ENCODE measurements around the gene HES4.

DNA sequence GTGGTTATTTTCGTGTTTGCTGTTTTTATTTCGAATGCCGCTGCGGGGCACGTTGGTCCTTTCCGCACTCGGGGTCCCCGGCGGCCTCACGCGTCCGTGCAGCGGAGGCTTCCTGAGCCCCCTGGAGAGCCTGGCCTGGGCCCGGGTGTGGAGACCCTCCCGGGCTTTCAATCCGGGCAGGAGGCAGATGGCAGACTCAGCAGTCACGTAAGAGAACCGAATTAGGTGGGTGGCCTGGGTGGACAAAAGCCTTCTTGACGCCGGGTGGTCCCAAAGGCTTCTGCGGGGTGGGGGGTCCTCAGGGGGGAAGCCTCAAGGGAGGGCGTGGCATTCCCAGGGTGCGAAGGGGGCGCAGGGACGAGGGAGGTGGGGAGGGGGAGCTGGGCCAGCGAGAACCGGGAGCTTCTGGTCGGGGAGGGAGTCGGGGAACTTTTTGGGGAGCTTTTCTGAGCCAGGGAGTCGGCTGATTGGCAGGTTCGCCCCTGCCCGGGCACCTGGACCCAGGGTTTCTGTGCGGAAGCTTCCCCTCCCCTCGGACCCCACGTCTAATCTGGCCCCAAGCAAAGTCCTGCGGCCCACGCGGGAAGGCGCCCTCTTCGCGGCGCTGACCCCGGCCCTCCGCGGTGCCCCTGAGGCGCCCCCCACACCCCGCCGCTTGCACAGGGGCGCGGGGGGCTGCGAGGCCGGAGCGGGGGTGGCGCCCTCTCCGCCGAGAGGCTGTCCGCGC lies 1.3 kb upstream of the HES4 start:
- TF ChIP-seq, protein P1, sequence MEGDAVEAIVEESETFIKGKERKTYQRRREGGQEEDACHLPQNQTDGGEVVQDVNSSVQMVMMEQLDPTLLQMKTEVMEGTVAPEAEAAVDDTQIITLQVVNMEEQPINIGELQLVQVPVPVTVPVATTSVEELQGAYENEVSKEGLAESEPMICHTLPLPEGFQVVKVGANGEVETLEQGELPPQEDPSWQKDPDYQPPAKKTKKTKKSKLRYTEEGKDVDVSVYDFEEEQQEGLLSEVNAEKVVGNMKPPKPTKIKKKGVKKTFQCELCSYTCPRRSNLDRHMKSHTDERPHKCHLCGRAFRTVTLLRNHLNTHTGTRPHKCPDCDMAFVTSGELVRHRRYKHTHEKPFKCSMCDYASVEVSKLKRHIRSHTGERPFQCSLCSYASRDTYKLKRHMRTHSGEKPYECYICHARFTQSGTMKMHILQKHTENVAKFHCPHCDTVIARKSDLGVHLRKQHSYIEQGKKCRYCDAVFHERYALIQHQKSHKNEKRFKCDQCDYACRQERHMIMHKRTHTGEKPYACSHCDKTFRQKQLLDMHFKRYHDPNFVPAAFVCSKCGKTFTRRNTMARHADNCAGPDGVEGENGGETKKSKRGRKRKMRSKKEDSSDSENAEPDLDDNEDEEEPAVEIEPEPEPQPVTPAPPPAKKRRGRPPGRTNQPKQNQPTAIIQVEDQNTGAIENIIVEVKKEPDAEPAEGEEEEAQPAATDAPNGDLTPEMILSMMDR (conservative IDR thresholded peaks at IDR 0.05; ENCODE audit: low read length): no peak
- TF ChIP-seq EZH2phosphoT487 (IDR thresholded peaks at IDR 0.05; ENCODE audit: borderline replicate concordance): no peak
